ENCODE results near the gene P3H2. TPM values are rescaled to one million over a fixed set of nuclear protein-coding genes. Genes with fewer than 3 reads are reported as not detected.

Gene P3H2
- total and polyA plus RNA-seq, 9 of the 15 experiments (the other 6 are each of a cell fraction or from before 2014, with no cell fraction given): 0.04 to 0.26 (median 0.22) TPM; not detected in 6

DNA sequence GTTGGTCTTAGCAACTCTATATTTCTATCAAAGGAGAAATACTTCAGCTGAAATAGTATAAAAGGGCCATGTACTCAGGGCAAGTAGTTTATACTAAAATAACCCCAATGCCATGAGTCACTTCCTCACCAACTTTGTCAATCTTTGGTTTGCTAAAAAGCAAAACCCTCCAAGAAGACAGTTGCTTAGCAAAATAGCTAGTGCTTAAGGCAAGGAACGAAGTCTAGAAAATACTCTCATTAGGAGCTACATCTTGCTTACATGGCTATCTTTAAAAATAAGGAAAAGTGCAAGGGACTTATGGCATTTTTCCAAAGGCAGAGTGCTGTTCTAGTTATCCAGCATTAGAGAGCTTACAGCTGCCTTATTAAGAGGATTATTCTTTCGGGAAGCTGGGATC lies 28.4 kb downstream of the P3H2 start (continued):
- TF ChIP-seq, protein P1, sequence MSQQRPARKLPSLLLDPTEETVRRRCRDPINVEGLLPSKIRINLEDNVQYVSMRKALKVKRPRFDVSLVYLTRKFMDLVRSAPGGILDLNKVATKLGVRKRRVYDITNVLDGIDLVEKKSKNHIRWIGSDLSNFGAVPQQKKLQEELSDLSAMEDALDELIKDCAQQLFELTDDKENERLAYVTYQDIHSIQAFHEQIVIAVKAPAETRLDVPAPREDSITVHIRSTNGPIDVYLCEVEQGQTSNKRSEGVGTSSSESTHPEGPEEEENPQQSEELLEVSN (IDR thresholded peaks at IDR 0.05; ENCODE audit: borderline replicate concordance in 1 of 2, extremely low read depth in 1 of 2, insufficient read depth in 1 of 2, insufficient read length in 1 of 2, low read depth in 1 of 2, low read length in 1 of 2, poor library complexity in 1 of 2, severe bottlenecking in 1 of 2): no peak

- intact Hi-C loops (cut with micrococcal nuclease) (no loop called here), in situ Hi-C loops (cut with MboI) (no loop called here)
- H2AFZ ChIP-seq (ENCODE audit: low read depth, low read length): no peak overlapping the region
- no peaks in the 10 kb centered on the region for H3K4me1 ChIP-seq (replicated peaks in 1 of 2; ENCODE audit: control insufficient read depth in 2 of 2, insufficient read depth in 2 of 2, low read length in 2 of 2)
- TF ChIP-seq ZNF140 (CRISPR knock-in tag; IDR thresholded peaks at IDR 0.05) (no peak), ZBTB17 (CRISPR knock-in tag; IDR thresholded peaks at IDR 0.05) (0 out of 2 replicates have a peak, but pooled peaks have one; percentile 33)
- H3K9ac ChIP-seq (ENCODE audit: insufficient read depth in 1 of 2, low read depth in 2 of 2, low read length in 2 of 2): no peak overlapping the region
- 0% methylated on average over 4 of the region's 4 CpGs for WGBS (ENCODE audit: insufficient coverage, low coverage, missing lambda C conversion rate)
- H3K4me2 ChIP-seq (ENCODE audit: insufficient read depth, low read length): no peak overlapping the region
- ATAC-seq (no peak), DNase-seq (ENCODE audit: extremely low read depth in 1 of 4, low spot score in 3 of 4) (no peak), FAIRE-seq (no peak)
- H3K79me2 ChIP-seq (ENCODE audit: control insufficient read depth, insufficient read depth, low read length): no peaks in the 10 kb centered on the region
- no TSS peak for BruUV-seq (replicated peaks)
- no peak overlapping the region for H3K27ac ChIP-seq (ENCODE audit: extremely low read depth, low read depth, low read length)
- no peaks in the 10 kb centered on the region for H3K9me1 ChIP-seq (ENCODE audit: control insufficient read depth, insufficient read depth, low read length)
- no peaks in the 10 kb centered on the region for H3K9me3 ChIP-seq (replicated peaks; ENCODE audit: control insufficient read depth, insufficient read depth, low read depth, low read length)
- H4K20me1 ChIP-seq (replicated peaks; ENCODE audit: control insufficient read depth, insufficient read depth, low read length): no peaks in the 10 kb centered on the region
- H3K4me3 ChIP-seq: no peak overlapping the region
- H3K36me3 ChIP-seq (ENCODE audit: control insufficient read depth, insufficient read depth, low read length): no peaks in the 10 kb centered on the region
- POLR2A ChIA-PET: no interaction called here
- no peaks in the 10 kb centered on the region for H3K27me3 ChIP-seq (ENCODE audit: control insufficient read depth in 2 of 2, insufficient read depth in 2 of 2, low read length in 2 of 2)
- CTCF ChIA-PET (ENCODE audit: low intra/inter-chr PET ratio): no interaction called here
Measured at GRCh38 chr3:190089711-190090110, 31.0 kb downstream of the P3H2 start.
